NCI-H2171 treated with DMSO at 0.1 percent for 48 hours (cell line): ENCODE measurements around the gene RPS10.
"Not testable (repeated sequence)": the region's sequence is repeated elsewhere in the genome, so short reads cannot be mapped to it uniquely, and the experiment has no call there.

Source experiments
- DNase-seq: peaks from one replicate; lab custom pipeline; 2025; lab: John Stamatoyannopoulos, UW

The RPS10 gene

DNA sequence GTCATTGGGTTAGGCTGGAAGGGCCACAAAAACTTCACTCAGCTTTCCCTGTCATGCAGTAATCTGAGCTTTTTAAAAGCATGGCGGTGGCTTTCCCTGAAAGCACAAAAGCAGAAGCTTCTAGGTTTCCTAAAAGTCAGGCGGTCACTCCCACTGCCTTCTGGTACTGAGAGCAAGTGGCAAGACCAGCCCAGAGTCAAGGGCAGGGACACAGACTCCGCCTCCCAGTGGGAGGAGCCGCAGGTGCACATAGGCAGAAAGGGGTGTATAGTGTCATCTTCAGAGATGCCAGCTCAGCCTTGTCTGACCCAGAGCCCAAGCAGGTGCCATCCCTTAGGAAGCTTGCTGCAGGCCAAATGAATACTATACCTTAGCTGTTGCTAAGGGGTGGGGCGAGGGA is 22.0 kb upstream of the RPS10 start:
- no peak for DNase-seq

DNA sequence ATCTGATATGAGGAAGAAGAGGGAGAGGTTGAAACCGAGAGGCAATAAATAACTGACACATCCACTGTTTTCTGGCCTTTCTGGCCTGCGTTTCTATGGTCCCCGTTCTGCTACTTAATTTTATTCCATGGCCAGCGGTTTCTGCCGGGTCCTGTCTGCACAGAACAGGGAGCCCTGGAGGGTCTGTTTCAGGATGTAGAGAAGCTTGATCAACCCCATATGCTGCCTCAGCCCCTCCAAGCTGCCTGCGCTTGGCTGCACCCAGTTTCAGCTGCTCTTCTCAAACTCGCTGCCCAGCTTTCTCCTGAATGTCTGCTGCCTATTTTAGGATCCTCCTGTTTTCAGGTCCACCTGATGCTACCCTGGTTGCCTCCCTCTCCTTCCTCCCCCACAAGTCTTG is 21.5 kb upstream of the RPS10 start:
- DNase-seq = no peak

DNA sequence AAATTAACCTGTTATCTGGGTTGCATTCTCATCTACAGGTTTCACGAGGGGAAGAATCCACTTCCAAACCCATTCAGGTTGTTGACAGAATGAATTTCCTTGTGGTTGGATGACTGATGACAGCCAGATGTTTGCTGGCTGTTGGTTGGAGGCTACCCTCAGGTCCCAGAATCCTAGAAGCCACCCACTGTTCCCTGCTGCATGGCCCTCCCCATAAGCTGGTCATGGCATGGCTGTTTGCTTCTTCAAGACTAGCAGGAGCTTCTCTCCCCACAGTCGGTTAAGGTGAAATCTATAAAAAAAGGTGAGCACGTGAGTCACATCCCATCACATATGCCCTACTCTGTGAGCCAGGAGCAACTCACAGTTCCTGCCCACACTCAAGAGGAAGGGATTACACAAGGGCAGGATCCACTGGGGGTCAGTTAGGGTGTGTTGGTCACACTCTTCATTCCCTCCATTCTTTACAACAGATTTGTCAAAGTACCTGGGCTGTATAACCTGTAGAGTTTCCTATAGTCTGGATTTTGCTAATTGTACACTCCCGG is 19.5 kb upstream of the RPS10 start:
- no peak for DNase-seq

DNA sequence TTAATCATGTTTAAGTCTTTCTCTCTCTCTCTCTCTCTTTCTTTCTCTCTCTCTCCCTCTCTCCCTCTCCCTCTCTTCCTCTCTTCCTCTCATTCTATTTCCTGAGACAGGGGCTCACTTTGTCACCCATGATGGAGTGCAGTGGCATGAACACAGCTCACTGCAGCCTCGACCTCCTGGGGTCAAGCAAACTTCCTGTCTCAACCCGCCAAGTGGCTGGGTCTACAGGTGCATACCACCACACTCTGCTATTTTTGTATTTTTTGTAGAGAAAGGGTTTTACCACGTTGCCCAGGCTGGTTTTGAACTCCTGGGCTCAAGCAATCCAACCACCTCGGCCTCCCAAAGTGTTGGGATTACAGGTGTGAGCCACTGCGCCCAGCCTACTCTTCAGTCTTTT is 15.7 kb upstream of the RPS10 start:
- no peak for DNase-seq

DNA sequence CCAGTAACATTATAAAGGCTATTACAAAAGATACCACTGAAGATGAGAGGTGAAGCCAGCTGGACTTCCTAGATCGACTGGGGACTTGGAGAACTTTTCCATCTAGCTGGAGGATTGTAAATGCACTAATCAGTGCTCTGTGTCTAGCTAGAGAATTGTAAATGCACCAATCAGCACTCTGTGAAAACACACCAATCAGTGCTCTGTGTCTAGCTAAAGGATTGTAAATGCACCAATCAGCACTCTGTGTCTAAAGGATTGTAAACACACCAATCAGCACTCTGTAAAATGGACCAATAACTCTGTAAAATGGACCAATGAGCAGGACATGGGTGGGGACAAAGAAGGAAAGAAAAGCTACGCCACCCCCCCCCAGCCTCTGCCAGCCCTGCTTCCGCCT is 13.6 kb upstream of the RPS10 start:
- no peak for DNase-seq

DNA sequence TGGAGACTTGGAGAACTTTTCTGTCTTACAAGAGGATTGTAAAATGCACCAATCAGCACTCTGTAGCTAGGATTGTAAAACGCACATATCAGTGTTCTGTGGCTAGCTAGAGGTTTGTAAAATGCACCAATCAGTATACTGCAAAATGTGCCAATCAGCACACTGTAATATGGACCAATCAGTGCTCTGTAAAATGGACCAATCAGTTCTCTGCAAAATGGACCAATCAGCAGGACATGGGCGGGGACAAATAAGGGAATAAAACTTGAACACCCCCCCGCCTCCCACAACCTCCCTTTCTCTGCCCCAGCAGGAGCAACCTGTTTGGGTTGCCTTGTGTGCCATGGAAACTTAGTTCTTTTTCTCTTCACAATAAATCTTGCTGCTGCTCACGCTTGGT is 12.8 kb upstream of the RPS10 start:
- no peak for DNase-seq

DNA sequence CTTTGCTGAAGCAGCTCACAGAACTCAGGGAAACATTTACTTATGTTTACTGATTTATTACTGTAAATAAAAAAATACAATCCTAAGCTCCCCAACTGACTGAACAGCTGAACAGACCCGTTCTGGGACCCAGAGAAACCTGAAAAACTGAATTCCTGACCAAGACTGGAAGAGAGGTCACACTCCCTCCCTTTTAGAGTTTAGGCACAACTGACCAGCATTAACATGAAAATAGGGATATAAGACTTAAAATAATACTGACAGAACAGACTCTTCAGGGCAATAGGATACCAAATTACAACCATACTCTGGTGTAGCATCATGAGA is 11.7 kb upstream of the RPS10 start:
- no peak for DNase-seq

DNA sequence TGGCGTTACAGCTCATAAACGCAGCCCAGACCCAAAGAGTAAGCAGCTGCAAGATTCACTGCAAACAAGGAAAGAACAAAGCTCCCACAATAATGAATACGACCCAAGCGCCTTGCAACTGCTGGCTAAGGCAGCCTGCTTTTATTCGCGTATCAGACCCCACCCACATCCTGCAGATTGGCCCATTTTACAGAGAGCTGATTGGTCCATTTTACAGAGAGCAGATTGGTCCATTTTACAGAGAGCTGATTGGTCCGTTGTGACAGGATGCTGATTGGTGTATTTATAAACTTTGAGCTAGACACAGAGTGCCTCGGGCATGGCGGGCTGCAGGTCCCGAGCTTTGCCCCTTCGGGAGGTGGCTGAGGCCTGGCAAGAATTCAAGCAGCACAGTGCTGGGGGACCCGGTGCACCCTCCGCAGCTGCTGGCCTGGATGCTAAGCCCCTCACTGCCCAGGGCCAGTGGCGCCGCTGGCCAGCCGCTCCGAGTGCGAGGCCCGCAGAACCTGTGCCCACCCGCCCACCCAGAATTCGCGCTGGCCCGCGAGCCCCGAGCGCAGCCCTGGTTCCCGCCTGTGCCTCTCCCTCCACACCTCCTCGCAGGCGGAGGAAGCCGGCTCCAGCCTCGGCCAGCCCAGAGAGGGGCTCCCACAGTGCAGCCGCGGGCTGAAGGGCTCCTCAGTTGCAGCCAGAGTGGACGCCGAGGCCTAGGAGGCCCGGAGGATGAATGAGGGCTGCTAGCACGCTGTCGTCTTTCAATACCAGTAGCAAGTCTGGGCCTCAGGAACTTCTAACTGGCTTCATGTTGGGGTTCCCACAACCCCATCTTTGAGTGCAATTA is 11.2 kb upstream of the RPS10 start:
- DNase-seq = no peak

DNA sequence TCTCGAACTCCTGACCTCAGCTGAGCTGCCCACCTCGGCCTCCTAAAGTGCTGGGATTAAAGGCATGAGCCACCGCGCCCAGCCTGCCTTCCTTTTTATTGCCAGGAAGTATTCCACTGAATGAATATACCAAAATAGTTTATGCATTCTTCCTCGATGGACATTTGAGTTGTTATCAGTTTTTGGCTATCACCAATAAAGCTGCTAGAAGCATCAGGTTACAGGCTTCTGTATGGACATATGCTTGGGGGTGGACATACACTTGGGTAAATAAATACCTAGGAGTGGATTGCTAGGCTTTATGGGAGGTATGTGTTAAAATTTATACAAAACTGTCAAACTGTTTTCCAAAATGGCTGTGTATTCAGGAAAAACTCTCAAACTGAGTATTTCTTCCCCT is 10.0 kb upstream of the RPS10 start:
- DNase-seq = no peak

DNA sequence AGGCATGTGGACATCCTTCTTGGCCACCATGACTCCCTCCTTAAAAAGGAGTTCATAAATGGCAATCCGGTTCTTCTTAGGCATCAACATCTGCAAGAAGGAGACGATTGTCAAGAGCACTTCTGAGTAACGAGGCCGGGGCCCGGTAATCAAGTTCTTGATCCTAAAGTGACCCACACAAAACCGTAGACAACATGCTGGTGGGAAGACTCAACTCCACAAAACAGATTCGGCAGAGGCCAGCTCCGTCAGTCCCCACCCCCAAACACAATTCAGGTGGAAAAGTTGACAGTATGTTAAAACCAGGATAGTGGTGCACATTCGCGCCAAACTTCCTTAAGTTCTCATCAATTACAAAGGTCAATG is 754 bp downstream of the RPS10 start:
- no peak for DNase-seq

DNA sequence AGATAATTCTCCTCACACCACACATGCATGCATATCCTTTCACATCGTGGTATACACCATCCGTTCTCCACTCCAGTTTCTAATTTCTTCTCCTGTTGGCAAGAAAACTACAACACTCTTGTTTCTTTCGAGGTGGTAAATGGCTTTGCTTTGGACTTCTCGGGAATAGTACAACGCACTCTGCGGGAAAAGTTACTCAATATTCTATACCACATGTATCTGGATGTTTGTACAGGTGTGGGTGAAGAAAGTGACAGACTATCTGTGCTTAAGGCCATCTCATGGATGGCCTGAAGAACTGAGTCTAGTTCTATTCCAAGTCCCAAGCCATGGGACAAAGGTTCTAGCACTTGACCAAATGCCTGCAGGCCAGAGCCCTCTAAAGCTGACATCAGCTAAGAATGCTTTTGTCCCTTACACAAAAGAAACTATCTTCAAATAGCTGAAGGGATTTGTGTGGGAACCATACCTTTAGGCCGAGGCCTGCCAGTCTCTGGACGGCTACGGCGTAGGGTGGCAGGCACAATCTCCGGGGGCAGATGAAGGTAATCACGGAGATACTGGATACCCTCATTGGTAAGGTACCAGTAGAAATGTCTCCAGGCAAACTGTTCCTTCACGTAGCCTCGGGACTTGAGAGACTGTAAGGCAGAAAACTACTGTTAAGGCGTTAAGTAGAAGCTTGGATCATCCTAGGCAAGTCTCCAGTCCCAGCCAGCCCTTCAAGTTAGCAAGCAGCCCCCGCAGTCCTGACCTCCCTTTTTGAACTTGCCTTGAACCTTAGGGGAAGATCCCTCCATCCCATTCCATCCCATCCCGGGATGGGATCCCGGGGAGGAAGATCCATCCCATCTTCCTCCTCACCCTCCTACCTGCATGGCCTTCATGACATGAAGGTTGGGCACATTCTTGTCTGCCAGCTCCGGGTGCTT is 1.4 kb downstream of the RPS10 start:
- no peak for DNase-seq

DNA sequence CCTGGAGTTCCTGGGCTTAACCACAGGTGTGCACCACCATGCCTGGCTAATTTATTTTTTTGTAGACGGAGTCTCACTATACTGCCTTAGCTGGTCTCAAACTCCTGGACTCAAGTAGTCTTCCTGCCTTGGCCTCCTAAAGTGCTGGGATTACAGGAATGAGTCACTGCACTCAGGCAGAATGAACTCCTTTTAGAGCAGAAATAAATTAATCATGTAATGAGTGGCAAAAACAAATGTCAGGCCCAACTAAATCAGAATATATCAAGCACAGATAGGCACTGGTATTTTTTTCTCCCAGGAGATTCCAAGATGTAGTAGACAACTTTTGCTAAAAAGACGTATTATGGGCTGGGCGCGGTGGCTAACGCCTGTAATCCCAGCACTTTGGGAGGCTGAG is 2.6 kb downstream of the RPS10 start:
- no peak for DNase-seq

DNA sequence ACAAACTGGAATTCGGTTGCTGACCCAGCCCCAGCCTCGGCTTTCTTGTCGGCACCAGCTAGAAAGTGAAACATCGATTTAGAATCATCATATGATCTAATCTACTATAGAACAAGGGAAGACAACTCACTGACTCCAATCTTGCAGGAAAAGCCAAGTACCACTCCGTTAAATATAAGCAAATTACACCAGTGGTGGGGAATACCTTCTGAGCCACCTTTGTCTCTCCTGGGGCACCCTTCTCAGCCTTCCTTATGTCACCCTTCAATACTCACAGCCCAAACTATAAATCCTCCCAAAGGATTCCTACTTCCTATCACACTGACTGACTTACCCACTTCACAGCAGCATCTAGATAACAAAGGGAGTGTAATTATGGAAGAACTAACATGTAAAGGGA is 7.5 kb downstream of the RPS10 start:
- DNase-seq = no peak

DNA sequence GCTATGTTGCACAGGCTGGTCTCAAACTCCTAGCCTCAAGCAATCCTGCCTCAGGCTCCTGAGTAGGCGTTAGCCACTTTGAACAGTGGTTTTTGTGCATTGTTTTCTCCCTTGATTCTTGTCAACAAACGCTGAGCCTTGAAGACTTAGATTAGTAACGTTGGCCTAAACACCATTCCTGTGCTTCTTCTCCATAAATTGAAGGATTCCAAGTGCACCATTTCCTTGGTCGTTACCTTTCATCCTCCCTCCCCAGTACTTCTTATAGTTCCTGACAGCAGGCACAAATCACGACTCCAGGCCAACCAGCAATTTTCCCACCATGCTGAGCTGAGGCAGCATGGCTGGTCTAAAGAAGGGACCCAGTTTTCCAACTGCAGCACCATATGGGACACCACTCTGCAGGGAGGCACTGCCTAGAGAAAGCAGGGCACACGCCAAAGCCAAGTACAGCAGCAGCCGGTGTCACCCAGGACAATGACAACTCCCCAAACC is 8.9 kb downstream of the RPS10 start:
- DNase-seq = no peak

DNA sequence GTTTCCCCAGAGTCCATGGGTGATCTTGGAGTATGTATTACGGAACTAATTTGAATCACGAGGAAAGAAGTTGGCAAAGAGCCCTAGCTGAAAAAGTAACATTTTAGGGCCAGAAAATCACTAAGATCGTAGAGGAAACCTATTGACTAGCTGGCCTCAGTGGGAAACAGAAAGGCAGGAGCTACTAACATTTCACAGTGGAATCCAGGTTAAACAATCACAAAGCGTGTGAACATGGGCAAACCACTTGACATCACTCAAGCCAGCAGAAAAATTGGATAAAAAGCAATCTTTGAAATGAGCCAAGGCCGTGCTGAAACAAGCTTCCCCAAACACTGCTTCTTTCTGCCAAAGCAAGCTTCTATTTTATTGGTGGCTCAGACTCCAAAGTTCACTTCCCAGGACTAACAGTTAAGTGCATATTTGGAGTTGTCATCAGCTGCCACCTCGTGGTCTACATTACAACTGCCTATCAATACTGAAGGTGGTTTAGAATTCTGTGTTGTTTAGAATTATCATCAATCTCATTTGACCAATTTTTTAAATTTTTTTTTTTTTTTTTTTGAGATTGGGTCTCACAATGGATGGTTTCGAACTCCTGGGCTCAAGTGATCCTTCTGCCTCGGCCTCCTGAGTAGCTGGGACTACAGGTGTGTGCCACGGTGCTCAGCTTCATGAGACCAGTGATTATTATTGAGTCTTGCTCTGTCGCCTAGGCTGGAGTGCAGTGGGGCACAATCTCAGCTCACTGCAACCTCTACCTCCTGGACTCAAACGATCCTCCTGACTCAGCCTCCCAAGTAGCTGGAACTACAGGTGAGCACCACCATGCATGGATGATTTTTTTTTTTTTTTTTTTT is 10.6 kb downstream of the RPS10 start:
- DNase-seq = peak; percentile 77

DNA sequence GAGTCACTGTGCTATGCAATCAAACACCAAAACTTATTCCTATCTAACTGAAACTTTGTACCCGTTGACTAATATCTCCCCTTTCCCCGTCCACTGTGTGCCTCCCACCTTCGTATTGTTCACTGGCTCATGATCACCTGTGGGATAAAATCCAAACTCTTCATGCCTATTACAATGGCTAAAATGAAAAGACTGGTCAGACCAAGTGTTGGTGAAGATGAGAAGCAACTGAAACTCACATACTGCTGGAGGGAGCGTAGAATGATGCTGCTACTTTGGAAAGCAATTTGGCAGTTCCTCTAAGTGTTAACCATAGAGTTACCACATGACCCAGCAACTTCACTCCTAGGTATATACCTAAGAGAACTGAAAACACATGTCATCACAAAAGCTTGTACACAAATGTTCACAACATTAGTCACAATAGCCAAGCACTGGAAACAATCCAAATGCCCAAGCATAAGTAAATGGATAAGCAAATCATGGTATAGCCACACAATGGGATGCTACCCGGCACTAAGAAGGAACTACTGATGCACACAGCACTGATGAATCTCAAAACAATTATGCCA is 13.1 kb downstream of the RPS10 start:
- DNase-seq = no peak

DNA sequence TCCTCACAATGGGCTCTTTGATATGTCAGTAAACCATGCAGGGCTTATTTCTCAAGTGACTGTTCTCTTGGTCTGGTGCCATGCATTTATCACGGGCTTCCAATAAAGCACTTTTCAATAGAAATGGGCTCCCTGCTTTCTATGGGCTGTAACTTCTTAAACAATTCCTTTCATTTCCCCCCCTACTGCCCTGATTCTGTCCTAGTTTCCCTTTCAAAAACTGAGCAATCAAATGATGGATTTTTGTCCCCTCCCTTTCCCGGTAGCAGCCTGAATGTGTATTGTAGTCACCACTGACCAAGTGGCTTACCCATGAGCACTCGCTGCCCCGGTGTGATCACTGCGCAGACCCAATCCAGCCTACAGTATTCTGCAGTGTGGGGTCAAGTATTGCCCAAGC is 13.9 kb downstream of the RPS10 start:
- no peak for DNase-seq

DNA sequence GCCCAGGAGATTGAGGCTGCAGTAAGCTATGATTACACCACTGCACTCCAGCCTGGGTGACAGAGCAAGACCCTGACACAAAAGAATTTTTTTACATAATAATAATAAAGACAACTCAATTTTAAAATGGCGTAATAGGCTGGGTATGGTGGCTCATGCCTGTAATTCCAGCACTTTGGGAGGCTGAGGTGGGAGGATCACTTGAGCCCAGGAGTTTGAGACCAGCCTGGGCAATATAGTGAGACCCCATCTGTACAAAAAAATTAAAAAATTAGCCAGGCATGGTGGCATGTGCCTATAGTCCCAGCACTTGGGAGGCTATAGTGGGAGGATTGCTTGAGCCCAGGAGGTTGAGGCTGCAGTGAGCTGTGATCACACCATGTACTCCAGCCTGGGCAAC is 18.0 kb downstream of the RPS10 start:
- DNase-seq = not testable (repeated sequence)

DNA sequence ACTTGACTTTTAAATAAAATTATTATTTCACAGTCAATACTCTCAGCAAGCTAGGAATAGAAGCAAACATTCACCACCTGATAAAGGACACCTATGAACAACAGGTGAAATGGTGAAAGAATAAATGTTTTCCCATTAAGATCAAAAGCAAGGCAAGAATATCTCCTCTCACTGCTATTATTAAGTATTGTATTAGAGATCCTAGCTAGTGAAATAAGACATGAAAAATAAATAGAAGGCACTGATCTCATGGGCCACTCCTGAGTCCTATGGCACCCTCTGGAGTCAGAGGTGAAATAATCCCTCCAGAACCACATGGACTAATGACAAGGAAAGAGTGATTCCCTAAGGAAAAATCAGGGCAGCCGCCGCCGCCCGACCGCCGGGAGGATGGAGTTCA is 29.4 kb downstream of the RPS10 start:
- no peak for DNase-seq

DNA sequence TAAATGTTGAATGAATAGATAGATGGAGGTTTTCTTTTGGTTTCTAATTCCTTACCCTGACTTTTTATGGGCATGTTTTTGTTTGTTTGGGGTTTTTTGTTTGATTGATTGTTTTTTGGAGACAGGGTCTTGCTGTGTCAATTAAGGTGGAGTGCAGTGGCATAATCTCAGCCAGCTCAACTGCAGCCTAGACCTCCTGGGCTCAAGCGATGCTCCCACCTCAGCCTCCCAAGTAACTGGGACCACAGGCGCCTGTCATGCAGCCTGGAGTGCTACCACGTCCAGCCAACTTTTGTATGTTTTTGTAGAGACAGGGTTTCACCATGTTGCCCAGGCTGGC is 31.9 kb downstream of the RPS10 start:
- DNase-seq = no peak

DNA sequence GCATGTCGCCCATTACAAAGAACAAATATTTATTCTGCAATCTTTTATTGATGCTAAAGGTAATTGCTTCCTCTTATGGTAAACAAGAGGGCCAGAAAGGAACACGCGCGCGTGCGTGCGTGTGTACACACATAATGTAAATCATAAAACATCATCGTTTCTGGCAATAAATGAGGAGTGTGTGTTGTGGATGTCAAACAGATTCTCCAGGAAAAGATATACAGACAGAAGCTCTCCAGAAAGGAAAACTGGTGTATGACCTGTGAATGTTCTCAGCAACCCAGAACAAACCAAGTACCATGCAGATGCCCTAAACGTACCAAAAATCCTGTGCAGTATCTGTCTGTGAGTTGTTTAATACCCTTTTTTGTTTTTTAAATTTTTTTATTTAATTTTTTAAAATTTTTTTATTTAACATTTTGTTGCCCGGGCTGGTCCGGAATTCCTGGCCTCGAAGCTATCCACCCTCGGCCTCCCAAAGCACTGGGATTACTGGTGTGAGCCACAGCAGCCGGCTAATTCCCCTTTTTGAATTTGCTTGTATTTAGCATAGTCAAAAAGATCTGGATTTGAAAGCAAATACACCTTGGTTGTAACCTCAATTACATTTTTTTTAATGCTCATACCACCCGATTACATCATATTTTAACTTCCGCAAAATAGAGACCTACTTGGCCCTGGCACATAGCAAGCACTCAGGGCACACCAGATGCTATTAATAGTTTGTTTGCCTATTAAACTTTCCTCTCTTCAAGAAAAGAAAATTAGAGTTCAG is 32.5 kb downstream of the RPS10 start:
- no peak for DNase-seq
